ENCODE measurements around the gene BACE1-AS.

Gene BACE1-AS

DNA sequence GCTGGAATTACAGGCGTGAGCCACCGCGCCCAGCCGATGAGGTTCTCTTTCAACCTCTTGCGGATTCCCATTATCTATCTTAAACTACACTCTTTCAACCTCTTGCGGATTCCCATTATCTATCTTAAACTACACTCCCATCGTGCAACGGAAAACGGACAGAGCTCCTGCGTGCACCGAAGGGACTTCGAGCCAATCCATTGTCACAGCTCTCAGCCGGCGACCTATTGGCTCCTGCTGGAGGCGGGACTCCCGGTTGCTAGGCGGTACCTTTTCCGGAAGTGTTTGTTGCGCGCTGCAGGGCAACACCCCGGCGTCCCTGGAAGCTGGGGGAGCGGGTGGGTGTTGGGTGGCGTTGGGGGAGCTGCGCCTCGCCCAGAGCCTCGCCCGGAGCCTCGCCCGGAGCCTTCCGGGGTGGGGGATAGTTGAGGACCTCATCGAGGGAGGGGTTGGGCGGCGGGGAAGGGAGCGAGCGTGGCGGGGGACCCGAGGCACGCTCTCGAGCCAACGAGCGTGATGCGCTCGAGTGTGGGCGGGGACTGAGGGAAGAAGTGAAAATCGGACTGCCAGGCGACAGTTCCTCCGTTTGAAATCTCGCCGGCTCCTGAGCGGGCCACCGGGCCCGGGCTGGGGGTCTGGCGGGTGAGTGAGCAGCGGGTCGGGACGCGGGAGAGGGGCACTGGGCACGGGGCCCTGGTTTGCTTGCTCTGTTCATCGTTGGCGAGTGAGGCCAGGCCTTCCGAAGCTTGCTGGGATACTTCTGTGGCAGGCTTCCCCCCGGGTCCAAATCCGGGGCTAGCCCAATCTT is 36.6 kb downstream of the BACE1-AS start, which contains the start of gene CEP164:
CEP164 (plus strand) TSS at position 288 of the 808 bp plus-strand sequence. CDS start 10,733 bp downstream, outside the sequence.
- DNase-seq = peak; percentile 99

DNA sequence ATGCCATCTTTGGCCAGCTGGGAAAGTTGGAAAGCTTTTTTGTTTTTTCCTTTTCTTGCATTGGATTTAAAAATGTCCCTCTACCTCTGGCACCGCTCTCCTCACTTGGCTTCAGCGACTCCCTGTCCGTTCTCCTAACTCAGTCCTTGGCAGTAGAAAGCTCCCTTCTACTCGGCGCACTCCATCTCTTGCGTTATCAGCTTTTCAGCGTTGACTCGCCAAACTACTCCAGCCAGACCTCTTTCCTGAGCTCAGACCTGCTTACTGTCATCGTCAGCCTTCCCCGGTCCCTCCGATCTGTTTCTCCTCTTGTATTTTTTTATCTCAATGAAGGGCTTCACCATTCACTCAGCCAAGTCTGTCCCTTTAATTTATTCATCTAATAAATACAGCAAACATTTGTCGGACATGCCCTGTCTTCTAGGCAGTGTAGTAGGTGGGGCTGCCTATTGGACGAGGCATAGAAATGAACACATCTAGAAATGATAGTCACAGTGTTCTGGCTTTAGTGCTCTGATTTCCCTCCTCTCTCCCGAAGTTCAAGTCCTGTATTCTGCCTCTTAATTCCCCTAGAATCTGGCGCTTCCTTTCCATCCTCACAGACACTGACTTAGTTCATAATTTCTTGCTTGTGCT is 37.3 kb downstream of the BACE1-AS start:
- DNase-seq = peak; percentile 56

DNA sequence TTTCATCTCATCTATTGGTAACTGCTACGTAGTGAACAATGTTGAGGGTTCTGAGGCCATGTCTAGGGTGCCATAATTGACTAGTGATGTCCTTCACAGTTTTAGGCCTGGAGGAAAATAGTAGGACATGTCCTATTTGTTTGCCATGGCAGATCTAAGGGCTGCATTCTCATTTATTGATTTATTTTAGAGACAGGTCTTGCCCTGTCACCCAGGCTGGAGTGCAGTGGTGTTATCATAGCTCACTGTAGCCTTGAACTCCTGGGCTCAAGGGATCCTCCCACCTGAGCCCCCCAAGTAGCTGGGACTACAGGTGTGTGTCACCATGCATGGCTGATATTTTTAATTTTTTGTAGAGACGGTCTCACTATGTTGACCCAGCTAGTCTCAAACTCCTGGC is 41.7 kb downstream of the BACE1-AS start:
- no peak for DNase-seq

DNA sequence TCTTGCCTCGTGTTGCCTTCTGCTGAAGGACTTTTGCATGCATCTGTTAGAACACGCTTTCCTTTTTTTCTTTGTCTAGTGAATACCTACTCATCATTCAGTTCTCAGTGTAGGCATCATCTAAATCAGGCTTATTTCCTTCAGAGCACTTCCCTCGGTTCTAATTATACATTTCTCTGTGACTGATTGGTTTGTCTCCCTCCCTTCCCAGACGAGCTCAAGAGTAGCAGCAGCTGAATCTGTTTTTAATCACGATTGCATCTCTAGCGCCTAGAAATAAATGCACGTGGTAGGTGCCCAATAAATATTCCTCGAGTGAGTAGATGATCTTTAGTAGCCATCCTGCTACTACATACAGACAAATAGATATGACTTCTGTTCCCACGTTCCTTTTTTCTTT is 42.8 kb downstream of the BACE1-AS start:
- no peak for DNase-seq

DNA sequence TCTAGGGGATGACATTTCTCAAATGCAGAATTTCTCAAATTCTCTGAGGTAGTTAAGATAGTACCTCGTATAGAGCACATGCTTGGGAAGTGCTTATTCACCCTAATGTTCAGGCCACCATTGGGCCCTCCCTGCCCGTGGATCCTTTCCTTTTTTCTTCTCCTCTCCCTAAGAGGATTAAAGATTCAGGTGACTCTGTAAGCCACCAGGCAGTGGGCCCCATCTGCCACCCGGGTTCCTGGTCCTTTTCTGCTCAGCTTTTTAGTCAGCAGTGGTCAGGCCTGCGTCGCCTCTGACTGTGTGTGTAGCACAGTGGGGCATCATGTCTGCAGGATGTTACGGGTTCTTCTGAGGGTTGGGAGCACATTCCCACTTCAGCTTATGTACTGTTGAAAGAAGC is 43.8 kb downstream of the BACE1-AS start:
- DNase-seq = no peak

DNA sequence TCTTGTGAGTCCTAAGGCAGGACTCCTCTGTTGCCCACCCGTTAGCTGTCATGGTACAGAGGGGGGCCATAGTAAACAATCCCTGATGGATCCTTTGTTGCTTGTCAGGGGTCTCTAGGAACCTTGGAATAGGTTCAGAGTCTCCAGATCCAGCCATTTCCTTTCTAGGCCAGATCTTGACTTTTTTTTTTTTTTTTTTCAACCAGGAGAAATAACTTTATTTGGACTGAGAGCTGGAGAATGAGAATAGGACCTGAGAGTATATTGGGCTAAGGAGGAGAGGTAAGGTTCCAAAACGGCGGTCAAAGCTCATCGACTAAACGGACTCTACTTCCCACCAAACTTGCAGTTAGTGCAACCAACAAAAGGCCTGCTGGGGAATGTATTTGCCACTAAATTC is 44.3 kb downstream of the BACE1-AS start:
- no peak for DNase-seq

DNA sequence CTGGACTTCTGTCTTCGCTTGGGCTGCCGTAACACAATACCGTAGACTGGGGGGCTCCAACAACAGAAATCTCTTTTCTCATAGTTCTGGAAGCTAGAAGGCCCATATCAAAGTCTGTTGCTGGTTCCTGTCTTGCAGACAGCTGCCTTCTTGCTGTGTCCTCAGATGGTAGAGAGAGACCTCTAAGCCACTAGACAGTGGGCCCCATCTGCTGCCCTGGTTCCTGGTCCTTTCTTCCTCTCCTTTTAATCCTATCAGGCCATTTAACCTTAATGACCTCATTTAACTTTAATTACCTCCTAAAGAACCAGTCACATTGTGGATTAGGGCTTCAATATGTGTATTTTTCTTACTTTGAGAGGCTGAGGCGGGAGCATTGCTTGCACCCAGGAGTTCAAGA is 45.9 kb downstream of the BACE1-AS start:
- DNase-seq = no peak

Measured in hematopoietic multipotent progenitor cell treated with erythropoietin and hydrocortisone succinate and interleukin-3 and kit ligand, for 4 days (in vitro differentiated cells).